Spleen (tissue), 7 donors: ENCODE data around the gene SGTA.

Experiments
- CTCF ChIP-seq, 11 experiments: fragments of 200-600 bp in 7 of 11; fragments of 450-650 bp in 4 of 11; sonication (generic) in 4 of 11; IDR thresholded peaks in 8 of 11; conservative IDR thresholded peaks in 3 of 11; 1 replicate in 7 of 11; 2 replicates in 4 of 11; pipeline versions ENCODE4 v1.4.0 to v1.8.0; 2016 to 2021; ENCODE audit warnings: antibody characterized with exemption in 11 of 11, inconsistent platforms in 4 of 11, mild to moderate bottlenecking in 1 of 11
- POLR2A ChIP-seq, 3 donors: fragments of 450-650 bp; IDR thresholded peaks; one replicate each; pipeline ENCODE4 v1.5.1; 2017; ENCODE audit warnings: antibody characterized with exemption in 3 of 3, mild to moderate bottlenecking in 1 of 3
- POLR2AphosphoS5 ChIP-seq, 3 donors: sonication (generic); formaldehyde crosslinking; IDR thresholded peaks; one replicate each; pipeline ENCODE4 v1.5.1; 2017; ENCODE audit warnings: antibody characterized with exemption in 3 of 3
- donor health status: DM: no; HTN: no; CAD: no; lungs with moderate emphysema.
- donor health status: DM: no; HTN: no; CAD: no.
- donor health status: DM: no; HTN: no; CAD: no.

GRCh38 chr19:2728783-2729387 is 54.2 kb downstream of the SGTA start:
- TF ChIP-seq CTCF (IDR thresholded peaks at IDR 0.05 in 8 of 11, conservative IDR thresholded peaks at IDR 0.05 in 3 of 11) = no peak
- TF ChIP-seq POLR2A (IDR thresholded peaks at IDR 0.05) = no peak
- peak in 1 of 3 donors; percentile 7 for TF ChIP-seq POLR2AphosphoS5 (IDR thresholded peaks at IDR 0.05)
